GM21723 (cell line): Measurements from ENCODE around the gene HACL1.
"Not testable (repeated sequence)": the region's sequence is repeated elsewhere in the genome, so short reads cannot be mapped to it uniquely, and the experiment has no call there.

ENCODE experiments used
- ATAC-seq: cut with Tn5 transposase; IDR thresholded peaks from one replicate; pipeline ENCODE4 v1.9.1; 2021; ENCODE audit warnings: mild to moderate bottlenecking, moderate library complexity; ENCODE audit not compliant: unreplicated experiment

HACL1 gene

DNA sequence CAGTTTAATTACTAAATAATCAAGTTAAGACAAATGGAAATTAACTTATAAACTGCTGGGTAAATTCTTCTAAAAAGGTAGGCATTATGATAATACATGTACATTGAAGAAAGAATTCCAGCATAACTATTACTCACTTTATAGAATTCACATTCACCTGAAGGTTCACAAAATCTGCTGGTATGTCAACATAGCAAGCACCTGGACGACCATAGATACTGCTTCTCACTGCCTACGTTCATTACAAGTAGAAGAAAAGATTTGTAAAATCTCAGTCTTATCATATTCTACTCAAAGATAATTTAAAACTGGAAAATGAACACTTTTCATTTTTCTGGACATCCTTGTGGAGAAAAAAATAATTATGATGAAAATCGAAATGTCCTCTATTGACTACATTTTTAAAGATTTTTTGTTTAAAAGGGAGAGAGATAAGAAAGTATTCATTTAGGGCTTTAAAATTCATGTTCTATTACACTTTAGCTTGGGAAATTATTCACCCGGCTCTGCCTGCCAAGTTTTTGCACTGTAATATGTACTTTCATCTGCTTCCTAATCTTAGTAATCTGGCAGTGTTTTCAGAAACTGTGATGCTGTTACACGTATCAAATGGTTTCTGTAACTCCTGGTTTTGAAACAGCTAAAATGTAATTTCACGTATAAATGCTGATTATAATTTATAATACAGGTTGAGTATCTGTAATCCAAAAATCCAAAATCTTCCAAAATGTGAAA, 16.1 kb downstream of the HACL1 start:
- no peak for ATAC-seq

DNA sequence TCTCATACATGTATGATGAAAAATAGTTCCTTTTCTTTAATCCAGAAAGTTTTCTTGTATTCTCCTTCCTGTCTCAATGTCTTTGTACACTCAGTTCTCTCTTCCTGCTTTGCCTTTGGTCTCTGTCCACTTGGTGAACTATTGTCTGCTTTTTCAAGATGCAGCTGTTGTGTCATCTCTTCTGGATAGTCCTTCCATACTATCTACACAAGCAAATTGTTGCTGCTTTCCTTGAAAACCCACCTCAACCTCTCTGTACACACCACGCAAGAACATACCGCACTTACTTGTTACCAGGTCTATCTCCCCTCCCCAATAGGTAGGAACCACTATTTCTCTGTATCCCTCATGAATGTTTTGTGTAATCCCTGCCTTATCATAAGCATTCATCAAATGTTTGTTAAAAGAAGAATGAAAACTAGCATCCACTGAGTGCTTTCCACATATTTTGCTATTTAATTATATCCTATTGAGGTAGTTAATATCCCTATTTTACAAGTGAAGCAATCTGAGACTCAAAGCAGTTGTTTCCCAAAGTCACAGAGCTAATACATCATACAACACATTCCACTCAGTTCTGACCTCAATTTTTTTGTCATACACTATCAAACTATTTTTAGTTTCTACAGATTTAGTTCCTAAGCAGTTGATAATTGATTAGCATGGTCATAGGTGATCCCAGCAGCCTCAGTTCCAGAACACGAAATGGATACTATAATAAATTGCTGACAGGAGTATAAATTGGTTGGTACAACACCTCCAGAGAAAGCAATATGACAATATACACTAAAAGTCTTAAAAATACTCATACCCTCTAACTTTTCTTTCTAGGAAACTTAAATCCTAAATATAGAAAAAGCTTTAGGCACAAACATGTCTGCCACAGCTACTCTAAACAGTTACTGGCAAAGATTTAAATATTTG, 19.6 kb downstream of the HACL1 start:
- ATAC-seq: no peak

DNA sequence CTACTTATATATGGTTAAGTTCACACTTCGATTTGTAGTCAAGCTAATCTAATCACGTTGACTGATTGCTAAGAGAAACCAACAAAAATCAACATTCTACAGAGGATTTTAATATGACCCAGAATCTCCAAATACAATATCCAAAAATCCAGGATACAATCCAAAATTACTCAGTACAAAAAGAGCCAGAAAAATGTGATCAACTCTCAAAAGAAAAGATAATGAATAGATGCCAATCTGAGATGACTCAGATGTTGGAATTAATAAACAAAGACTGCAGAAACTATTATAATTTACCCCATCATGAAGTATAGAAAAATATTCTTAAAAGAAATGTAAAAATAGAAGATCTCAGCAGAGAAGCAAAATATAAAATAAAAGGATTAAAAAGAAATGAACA, 22.3 kb downstream of the HACL1 start:
- no peak for ATAC-seq

DNA sequence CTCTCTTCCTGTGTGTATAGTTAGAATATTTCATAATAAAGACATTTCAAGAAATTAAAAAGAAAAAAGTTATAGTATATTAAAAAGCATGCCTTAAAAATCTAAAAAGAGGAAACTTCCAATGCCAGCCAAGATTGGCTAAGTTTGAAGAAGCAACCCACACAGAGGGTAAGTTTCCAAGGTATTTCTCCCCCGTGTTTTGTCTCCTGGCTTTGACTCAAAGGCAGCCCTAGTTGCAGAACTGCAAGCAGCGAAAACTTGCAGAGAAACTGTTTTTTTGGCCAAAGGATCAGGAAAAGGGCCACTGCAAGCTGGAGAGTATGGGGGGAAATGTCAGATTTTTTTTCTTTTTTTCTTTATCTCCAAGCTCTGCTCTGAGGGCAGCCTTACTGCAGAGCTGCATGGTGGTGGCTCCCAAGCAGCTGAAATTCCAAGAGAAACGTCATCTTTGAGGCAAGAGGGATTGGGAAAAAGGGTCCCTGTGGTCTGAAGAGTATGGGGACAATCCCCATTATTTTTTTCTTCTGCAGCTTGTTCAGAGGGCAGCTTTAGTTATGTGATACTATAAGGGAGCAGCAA, 23.0 kb downstream of the HACL1 start:
- ATAC-seq: no peak

DNA sequence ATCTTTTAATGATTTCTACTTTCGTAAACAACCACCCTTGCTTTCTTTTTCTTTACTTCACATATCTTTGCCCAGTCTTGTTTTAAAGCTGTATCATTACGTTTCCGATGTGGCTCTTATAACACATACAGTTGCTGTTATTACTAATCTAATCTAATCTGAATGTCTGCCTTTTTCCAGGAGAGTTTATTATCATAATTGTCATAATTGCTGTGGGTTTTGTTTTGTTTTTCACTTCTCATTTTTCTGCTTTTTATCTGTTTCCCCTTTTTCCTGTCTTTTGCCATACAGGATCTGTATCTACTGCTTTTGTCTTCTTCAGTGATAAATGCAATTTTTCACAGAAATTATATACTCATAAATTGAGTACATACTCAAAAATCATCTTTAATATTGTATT, 24.9 kb downstream of the HACL1 start:
- ATAC-seq: no peak

DNA sequence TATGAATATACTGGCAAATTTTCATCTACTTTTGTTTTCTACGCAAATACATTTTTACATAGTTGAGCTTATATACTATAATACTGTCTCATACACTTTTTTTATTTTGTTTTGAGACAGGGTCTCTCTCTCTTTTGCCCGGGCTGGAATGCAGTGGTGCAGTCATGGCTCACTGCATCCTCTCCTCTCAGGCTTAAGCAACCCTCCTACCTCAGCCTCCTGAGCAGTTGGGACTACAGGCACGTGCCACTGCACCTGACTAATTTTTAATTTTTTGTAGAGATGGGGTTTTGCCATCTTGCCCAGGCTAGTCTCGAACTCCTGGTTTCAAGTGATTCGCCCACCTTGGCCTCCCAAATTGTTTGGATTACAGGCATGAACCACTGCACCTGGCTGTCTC, 25.9 kb downstream of the HACL1 start:
- ATAC-seq: no peak

DNA sequence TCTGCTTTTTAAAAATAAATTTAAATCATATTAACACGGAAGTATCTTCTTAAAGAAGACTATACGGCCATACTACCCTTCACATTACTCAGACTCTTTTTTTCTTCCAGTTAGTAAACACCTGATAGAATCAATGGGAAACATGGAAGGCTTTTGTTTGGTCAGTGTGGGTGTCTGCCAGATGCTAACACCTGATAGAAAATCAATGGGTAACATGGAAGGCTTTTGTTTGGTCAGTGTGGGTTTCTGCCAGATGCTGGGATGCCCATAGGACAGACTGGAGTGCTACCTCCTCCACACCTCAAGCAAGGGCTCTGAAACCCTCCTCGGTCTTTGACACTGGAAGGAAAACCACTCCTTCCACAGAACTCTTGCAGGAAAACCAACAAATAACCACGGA, 29.2 kb downstream of the HACL1 start:
- ATAC-seq: no peak

DNA sequence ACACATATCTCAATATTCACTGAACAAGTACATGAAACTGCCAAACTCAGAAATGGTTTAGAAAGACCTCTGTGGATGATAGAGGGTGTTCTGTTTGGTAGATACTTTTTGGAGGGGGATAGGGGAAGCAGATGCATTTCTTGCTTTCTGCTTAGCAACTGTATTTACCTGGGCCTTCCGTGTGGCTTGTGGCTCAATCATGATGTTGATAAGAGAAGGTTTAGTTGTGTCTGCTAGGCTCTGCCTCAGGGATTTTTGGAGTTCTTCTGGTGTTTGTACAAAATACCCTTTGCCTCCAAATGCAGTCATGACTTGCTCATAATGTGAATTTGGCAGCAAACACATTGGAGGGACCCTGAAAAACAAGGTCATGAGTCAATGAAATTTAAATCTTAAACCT, 38.2 kb downstream of the HACL1 start:
- ATAC-seq: no peak

DNA sequence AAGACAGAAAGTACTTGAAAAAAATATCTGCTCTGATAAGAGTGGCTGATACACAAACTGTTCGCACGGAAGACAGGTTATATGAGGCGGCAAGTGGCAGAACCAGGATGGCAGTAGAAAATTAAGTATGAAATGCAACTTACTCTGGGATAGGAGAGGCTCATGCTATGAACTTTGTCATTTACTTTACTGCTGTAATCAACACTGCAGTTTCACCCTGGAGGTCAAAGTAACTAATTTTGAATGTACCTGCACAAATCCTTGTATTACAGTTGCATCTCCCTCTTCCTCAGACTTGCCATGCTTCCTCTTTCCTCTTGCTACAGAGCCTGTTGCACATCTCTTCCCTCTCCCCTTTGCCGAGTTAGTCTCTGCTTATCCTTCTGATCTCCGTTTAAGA, 38.8 kb downstream of the HACL1 start:
- ATAC-seq: no peak

DNA sequence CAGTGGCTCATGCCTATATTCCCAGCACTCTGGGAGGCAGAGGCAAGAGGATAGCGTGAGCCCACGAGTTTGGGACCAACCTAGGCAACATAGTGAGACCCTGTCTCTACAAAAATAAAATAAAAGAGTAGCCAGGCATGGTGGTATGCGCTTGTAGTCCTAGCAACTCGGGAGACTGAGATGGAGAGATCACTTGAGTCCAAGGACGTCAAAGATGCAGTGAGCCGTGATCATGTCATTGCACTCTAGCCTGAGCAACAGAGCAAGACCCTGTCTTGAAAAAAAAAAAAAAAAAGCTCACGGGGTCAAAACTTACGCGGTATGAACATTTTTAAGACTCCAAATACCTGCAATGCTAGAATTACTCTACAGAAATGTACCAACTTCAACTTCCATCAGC, 42.8 kb downstream of the HACL1 start:
- ATAC-seq: no peak

DNA sequence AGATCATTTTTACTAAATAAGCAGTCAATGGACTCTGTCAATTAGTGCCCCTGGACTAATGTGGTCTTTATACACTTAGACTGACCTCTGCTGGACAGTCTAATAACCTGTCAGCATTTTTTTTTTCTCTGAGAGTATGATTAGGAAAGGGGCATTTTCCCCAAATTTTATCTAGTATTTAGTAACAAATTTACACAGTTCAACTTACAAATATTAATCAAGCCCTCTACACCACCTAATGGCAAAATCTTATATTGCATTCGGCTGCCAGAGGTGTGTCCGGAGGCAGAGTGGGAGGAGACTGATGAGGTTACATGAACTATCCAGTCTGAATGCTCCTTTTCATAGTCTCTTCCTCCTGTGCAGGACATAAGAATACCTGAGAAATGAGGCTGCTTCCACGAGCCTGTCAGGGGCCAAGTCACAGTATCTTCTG, 43.8 kb downstream of the HACL1 start:
- ATAC-seq: no peak

DNA sequence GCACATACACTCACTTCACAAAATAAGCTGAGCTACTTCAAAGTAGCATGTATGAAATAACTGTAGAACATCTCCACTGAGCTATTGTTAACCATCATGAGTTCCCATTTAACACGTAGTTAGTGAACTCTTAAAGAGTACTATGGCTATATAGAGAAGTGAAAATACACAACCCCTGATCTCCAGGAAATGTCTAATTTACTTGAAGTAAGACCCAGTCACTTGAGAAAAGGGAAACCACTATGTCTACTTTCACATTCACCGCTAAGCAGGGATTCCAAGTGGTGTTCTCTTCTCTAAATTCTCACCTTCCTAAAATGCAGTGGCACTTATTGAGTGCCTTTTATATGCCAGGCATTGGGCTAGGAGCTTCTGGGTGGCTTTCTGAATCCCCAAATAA, 44.9 kb downstream of the HACL1 start:
- peak; percentile 89 for ATAC-seq

DNA sequence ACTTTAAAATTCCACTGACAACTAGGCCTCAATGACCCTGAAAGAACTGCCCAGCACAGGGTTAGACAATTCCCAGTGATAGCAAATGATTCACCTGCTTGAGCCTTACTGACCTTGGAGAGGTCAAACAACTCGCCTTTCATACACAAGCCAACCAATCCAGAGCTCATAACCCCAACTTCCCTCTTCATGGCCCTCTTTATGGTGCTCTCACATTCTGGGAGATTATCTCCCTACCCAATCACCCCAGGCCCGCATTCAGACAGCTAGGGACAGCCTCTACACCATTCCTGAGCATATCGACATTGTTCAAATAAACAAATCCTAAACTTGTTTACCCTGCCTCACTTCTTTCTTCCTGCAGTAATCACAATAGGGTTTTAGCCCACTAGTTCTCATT, 47.6 kb downstream of the HACL1 start:
- no peak for ATAC-seq

DNA sequence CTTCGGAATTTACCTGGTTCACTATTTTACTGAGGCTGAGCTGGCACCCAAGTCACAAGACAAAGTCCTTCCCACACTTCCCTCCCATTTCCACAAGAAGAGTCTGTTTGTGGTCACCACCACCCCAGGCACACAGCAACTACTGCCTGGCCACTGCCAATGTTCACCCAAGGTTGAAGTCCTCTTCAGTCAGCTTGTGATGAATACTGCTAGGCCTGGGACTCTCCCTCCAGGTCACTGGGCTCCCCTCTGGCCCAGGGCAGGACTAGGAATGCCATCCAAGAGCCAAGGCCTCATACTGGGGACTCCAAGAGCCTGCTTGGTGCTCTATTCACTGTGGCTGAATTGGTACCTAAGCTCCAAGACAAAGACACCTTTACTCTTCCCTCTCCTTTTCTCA, 49.5 kb downstream of the HACL1 start:
- ATAC-seq: no peak

DNA sequence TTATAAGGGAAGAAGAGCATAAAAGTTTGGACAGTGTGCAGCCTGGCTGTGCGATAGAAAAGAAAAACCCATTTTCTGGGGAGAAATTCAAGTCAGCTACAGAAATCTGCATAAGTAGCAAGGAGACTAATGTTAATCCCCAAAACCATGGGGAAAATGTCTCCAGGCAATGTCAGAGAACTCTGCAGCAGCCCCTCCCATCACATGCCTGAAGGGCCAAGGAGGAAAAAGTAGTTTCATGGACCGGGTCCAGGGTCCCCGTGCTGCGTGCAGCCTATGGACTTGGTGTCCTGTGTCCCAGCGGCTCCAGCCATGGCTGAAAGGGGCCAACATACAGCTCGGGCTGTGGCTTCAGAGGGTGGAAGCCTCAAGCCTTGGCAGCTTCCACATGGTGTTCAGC, 51.5 kb downstream of the HACL1 start:
- no peak for ATAC-seq

DNA sequence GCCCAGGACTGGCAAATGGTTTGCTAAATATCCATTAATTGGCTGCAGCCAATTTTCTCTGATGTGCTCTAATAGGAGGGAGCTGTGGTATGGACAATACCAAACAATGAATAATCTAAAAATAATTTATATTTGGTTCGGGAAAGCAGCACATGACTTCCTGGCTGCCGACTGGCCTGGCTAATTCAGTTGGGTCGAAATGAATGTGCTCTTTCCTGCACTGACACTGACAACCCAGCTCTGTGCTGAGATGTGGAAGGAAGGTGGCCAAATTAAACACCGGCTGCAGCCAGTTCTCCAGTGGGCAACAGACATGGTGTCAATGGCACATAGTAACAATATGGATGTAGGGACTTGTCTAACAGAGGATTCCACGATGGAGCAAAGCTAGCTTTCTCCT, 58.8 kb downstream of the HACL1 start:
- no peak for ATAC-seq

DNA sequence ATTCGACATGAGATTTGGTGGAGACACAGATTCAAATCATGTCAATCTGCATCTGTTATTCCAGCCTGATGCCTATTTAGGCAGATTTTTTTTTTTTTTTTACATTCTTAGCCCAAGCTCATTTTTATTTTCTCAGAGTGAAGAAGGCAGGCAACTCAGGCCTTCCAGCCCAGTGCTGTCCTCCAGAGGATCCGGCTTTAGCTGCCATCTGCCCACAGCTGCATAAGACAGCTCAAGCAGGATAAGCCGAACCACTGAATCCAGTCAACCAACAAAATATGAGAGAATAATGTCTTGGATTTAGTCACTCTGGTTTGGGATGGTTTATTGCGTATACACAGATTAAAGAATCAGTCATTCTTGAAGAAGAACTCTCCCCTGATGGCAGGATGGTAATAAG, 60.0 kb downstream of the HACL1 start:
- no peak for ATAC-seq

DNA sequence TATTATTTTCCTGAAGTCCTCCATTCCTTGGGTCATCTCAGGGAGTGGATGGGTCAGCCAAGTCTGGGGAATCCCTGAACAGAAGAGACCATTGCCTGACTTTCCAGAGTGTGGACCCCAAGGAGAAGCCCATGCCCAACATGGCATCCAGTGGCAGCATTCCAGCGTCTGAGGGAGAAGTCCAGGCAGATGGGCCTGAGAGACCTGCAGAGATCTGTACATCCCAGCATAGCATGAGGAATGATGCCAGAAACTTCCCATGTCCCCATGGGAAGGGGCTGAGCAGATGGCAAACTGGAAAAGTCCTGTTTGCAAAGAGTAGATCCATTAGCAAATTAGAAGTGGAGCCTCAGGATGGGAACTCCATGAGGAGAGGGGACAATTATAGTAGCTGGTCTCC, 62.3 kb downstream of the HACL1 start:
- no peak for ATAC-seq

DNA sequence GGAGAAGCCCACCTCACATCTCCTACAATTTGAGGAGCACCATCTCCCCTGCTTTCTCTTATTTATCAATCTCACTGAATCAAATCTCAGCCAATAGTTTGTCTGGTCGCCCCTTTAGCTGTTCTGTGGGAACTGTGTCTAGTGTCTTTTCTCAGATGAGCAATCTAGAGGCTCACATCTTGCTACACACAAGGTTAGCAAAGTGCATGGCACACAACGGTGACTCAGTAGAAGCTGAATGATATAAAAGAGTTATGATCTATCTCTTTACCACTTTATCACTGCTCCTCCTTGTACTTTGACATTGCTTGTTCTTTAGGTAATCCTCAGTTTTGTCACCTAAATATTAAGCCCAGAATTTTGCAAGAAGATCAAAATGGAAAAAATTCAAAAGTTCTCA, 63.0 kb downstream of the HACL1 start:
- ATAC-seq: no peak

DNA sequence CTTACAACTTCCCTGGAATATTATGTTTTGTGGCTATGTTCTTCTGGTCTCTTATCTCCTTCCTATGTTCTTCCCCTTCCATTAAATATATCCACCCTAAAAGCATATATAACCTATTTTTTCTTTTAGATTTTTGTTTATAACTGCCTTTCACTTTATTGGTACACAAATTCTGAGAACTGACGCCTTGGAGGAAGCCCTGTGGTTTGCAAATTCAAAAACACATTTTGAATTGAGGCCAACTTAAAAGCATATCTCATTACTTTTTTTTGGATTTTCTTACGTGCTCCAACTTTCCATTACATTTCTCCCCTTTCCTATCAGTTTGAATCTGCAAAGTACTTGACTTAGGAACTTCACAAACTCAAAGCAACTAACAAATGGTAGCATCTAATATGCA, 64.5 kb downstream of the HACL1 start:
- no peak for ATAC-seq

DNA sequence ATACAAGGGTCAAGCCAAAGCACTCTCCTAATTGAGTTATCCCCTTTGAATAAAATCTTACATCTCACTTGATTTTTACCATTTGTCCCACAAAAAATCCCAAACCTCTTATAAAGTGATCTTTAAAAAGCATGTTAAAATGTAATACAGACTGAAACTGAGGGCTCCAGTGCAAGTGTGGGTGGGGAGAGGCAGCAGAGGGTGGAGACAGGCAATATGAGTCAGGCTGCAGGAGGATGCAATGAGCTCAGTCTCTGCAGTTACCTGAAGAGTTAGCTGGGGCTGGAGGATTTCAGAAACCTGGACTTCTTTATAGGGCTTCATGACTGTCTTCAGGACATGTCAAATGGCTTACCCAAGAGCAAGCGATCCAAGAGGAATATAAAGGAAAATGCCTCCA, 65.6 kb downstream of the HACL1 start:
- no peak for ATAC-seq

DNA sequence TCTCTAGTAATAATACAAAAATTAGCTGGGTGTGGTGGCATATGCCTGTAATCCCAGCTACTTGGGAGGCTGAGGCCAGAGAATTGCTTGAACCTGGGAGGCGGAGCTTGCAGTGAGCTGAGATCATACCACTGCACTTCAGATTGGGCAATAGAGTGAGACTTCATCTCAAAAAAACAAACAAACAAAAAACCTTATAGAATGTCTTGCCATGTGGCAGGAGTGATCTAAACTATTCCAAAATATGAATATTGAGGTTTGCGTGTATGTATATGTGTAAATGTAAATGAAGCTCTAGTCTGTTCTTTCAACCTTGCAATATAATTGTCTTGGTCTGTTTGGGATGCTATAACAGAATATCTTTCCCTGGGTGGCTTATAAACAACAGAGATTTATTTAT, 68.8 kb downstream of the HACL1 start:
- not testable (repeated sequence) for ATAC-seq
